Tibial nerve (tissue), 3 donors: ENCODE measurements around the gene YWHAQ.

ENCODE experiments used
- EP300 ChIP-seq, 2 donors: sonication (generic); formaldehyde crosslinking; IDR thresholded peaks; one replicate each; pipeline ENCODE4 v1.6.1; 2017; ENCODE audit warnings: antibody characterized with exemption in 2 of 2, mild to moderate bottlenecking in 1 of 2
- POLR2A ChIP-seq, 2 donors: fragments of 450-650 bp; IDR thresholded peaks; one replicate each; pipeline ENCODE4 v1.6.1; 2017; ENCODE audit warnings: antibody characterized with exemption in 2 of 2, mild to moderate bottlenecking in 2 of 2, moderate library complexity in 2 of 2

GRCh38 chr2:9538000-9538507 lies 92.7 kb downstream of the YWHAQ start:
- TF ChIP-seq EP300 (IDR thresholded peaks at IDR 0.05) (peak; percentile 67 to 75), POLR2A (IDR thresholded peaks at IDR 0.05) (no peak)
